HepG2 (cell line): Measurements from ENCODE around the gene ADGRV1. TPM values are rescaled to one million over a fixed set of nuclear protein-coding genes. Genes with fewer than 3 reads are reported as not detected.

Source experiments
- ATAC-seq: fragments of 200-7000 bp; cut with Tn5 transposase; 3 replicates; pipeline ENCODE4 v1.9.1; 2020; ENCODE audit warnings: mild to moderate bottlenecking, moderate library complexity
- BruUV-seq: library from RNA; stranded (reverse); fragments of 400-500 nt; replicated peaks from 2 replicates; lab custom pipeline; 2021; lab: Mats Ljungman, UMichigan
- CTCF ChIA-PET: fragments of 300-600 bp; formaldehyde crosslinking; extraction: SDS; loops from one replicate; lab custom pipeline; 2021; ENCODE audit warnings: low total read pairs, inconsistent platforms, low intra/inter-chr PET ratio; lab: Yijun Ruan, JAX
- POLR2A ChIA-PET: fragments of 350-600 bp; sonication (Branson Sonifier 250); formaldehyde crosslinking; loops from one replicate; lab custom pipeline; 2020; ENCODE audit warnings: antibody characterized with exemption, inconsistent platforms; lab: Yijun Ruan, JAX
- DNase-seq: peaks from one replicate; pipeline ENCODE4 v3.0.0-alpha.2; 2015; ENCODE audit warnings: low spot score
- FAIRE-seq: peaks from 3 replicates; lab custom pipeline; 2011; peaks lifted over from hg19 to GRCh38; lab: Jason Lieb, UNC
- H2AFZ ChIP-seq: one replicate; pipeline ENCODE4 v1.6.1; 2011; ENCODE audit warnings: low read length, inconsistent platforms
- H3K27ac ChIP-seq: fragments of 300-600 bp; 3 replicates; pipeline ENCODE4 v1.8.0; 2011; ENCODE audit warnings: mixed run types, mild to moderate bottlenecking, mixed read lengths, low read length, inconsistent platforms; ENCODE audit not compliant: insufficient read depth; ENCODE audit errors: extremely low read length
- H3K27me3 ChIP-seq, 2 experiments: fragments of 200-600 bp in 1 of 2; 2 replicates in 1 of 2; 3 replicates in 1 of 2; pipeline versions ENCODE4 v1.6.0 to v1.8.0; 2011; ENCODE audit warnings: low read length in 2 of 2, mild to moderate bottlenecking in 2 of 2, moderate library complexity in 2 of 2, inconsistent platforms in 1 of 2; ENCODE audit not compliant: insufficient read depth in 2 of 2, control insufficient read depth in 1 of 2
- H3K36me3 ChIP-seq, 2 experiments: fragments of 200-600 bp in 1 of 2; replicated peaks in 1 of 2; 2 replicates in 1 of 2; 3 replicates in 1 of 2; pipeline versions ENCODE4 v1.5.1 to v1.8.0; 2011; ENCODE audit warnings: low read length in 2 of 2, inconsistent platforms in 1 of 2; ENCODE audit not compliant: insufficient read depth in 2 of 2, control insufficient read depth in 1 of 2
- H3K4me1 ChIP-seq: 2 replicates; pipeline ENCODE4 v1.5.1; 2012; ENCODE audit warnings: low read length, inconsistent platforms; ENCODE audit not compliant: insufficient read depth
- H3K4me2 ChIP-seq: 2 replicates; pipeline ENCODE4 v1.6.0; 2011; ENCODE audit warnings: low read depth, low read length, inconsistent platforms
- H3K4me3 ChIP-seq, 3 experiments: fragments of 200-600 bp in 1 of 3; sonication (generic), shearing (Covaris generic) in 1 of 3; replicated peaks in 1 of 3; 2 replicates each; pipeline ENCODE4 v1.5.1; 2011 to 2016; ENCODE audit warnings: low read length in 3 of 3, inconsistent platforms in 2 of 3, low read depth in 2 of 3, mild to moderate bottlenecking in 2 of 3, control low read depth in 1 of 3, mixed read lengths in 1 of 3; ENCODE audit not compliant: insufficient read depth in 1 of 3
- H3K79me2 ChIP-seq: one replicate; pipeline ENCODE4 v1.6.1; 2011; ENCODE audit warnings: low read length, inconsistent platforms; ENCODE audit not compliant: insufficient read depth
- H3K9ac ChIP-seq: 2 replicates; pipeline ENCODE4 v1.6.0; 2011; ENCODE audit warnings: mild to moderate bottlenecking, low read depth, low read length, inconsistent platforms; ENCODE audit not compliant: insufficient read depth
- H3K9me3 ChIP-seq: 2 replicates; pipeline ENCODE4 v1.5.1; 2012; ENCODE audit warnings: mild to moderate bottlenecking, low read length
- H4K20me1 ChIP-seq: 2 replicates; pipeline ENCODE4 v1.6.0; 2011; ENCODE audit warnings: inconsistent platforms, mild to moderate bottlenecking, low read length, moderate library complexity; ENCODE audit not compliant: insufficient read depth
- CHCHD3 ChIP-seq: sonication (generic); formaldehyde crosslinking; IDR thresholded peaks from 2 replicates; pipeline ENCODE4 v1.8.0; 2022; ENCODE audit warnings: mild to moderate bottlenecking, missing genetic modification reagents, moderate library complexity
- ETV5 ChIP-seq: IDR thresholded peaks from 2 replicates; pipeline ENCODE4 v1.6.1; 2018; ENCODE audit warnings: missing biosample characterization, missing genetic modification reagents, inconsistent platforms, borderline replicate concordance
- HOXA7 ChIP-seq: sonication (generic); formaldehyde crosslinking; IDR thresholded peaks from 2 replicates; pipeline ENCODE4 v1.8.1; 2022; ENCODE audit warnings: mild to moderate bottlenecking, missing genetic modification reagents, moderate library complexity
- NFKBIZ ChIP-seq: IDR thresholded peaks from 2 replicates; pipeline ENCODE4 v1.6.1; 2018; ENCODE audit warnings: missing genetic modification reagents, missing compliant biosample characterization
- RNF219 ChIP-seq: sonication (generic); formaldehyde crosslinking; IDR thresholded peaks from 2 replicates; pipeline ENCODE4 v1.5.0; 2020; ENCODE audit warnings: mild to moderate bottlenecking, missing genetic modification reagents
- ZFY ChIP-seq: sonication (generic); formaldehyde crosslinking; IDR thresholded peaks from 2 replicates; pipeline ENCODE4 v1.4.0; 2020; ENCODE audit warnings: missing genetic modification reagents
- ZNF136 ChIP-seq: sonication (generic); formaldehyde crosslinking; IDR thresholded peaks from 2 replicates; pipeline ENCODE4 v1.8.1; 2022; ENCODE audit warnings: low read depth, mild to moderate bottlenecking, moderate library complexity, missing genetic modification reagents
- ZNF160 ChIP-seq: sonication (generic); formaldehyde crosslinking; IDR thresholded peaks from 2 replicates; pipeline ENCODE4 v1.8.0; 2022; ENCODE audit warnings: mild to moderate bottlenecking, inconsistent platforms, missing genetic modification reagents
- ZNF24 ChIP-seq: fragments of 450-650 bp; IDR thresholded peaks from 2 replicates; pipeline ENCODE4 v1.6.1; 2017; ENCODE audit warnings: antibody characterized with exemption, mild to moderate bottlenecking
- ZNF879 ChIP-seq: sonication (generic); formaldehyde crosslinking; IDR thresholded peaks from 2 replicates; pipeline ENCODE4 v1.8.1; 2023; ENCODE audit warnings: missing genetic modification reagents
- ZSCAN25 ChIP-seq: sonication (generic); formaldehyde crosslinking; IDR thresholded peaks from 2 replicates; pipeline ENCODE4 v1.8.0; 2022; ENCODE audit warnings: mild to moderate bottlenecking, missing genetic modification reagents
- whole genome bisulfite sequencing: methylation state at CpG from one replicate; pipeline ENCODE4 v1.1.6; 2017; ENCODE audit warnings: low lambda C conversion rate; 5-methylcytosine and 5-hydroxymethylcytosine counted together
- in situ Hi-C: cut with HindIII; loops from 2 replicates; pipeline ENCODE4 v1.10.0; 2017; ENCODE audit warnings: low pct_unique_long_range_greater_than_20kb; ENCODE audit not compliant: extremely low pct_ligation_motif_present
- intact Hi-C: fragments of 100-400 bp; cut with micrococcal nuclease; formaldehyde crosslinking; loops from one replicate; pipeline ENCODE4 v1.10.0; 2022; ENCODE audit not compliant: unreplicated experiment
- polyA plus RNA-seq, 8 experiments: library from polyadenylated mRNA; depleted of rRNA in 3 of 8; stranded (reverse) in 7 of 8; unstranded in 1 of 8; fragments of >200 nt; fragmentation: Illumina TruSeq in 4 of 8; extraction: Trizol in 4 of 8; gene quantifications; 2 replicates each; pipeline versions ENCODE4 v1.2.1 to v1.2.3, GENCODE V29; 2011 to 2016; ENCODE audit warnings: low read depth in 4 of 8, missing spikeins in 1 of 8, mixed read lengths in 1 of 8; ENCODE audit not compliant: insufficient read depth in 1 of 8
- total RNA-seq, 5 experiments: library from RNA; depleted of rRNA; stranded (reverse); fragments of >200 nt; fragmentation: Illumina TruSeq; extraction: Trizol; gene quantifications; 2 replicates each; pipeline ENCODE4 v1.2.3, GENCODE V29; 2016; ENCODE audit warnings: low read depth in 1 of 5
- TF ChIP-seq, protein P1 (sequence below): sonication (generic); formaldehyde crosslinking; IDR thresholded peaks from 2 replicates; pipeline ENCODE4 v1.4.0; 2020; ENCODE audit warnings: missing genetic modification reagents
- TF ChIP-seq, protein P2 (sequence below): sonication (generic); formaldehyde crosslinking; IDR thresholded peaks from 2 replicates; pipeline ENCODE4 v1.9.0; 2021; ENCODE audit warnings: missing genetic modification reagents, borderline replicate concordance

Gene ADGRV1
- total and polyA plus RNA-seq, 2 of the 13 experiments (the other 11 are each of a cell fraction or from before 2014, with no cell fraction given): 1.7 to 3.9 TPM

GRCh38 chr5:90680921-90681563, 122.4 kb downstream of the ADGRV1 start:
- Histone ChIP-seq H3K9ac (no peak overlapping the region), H3K27ac (no peak overlapping the region), H3K4me2 (no peak overlapping the region), H3K9me3 (no peaks in the 10 kb centered on the region), H3K79me2 (no peaks in the 10 kb centered on the region), H2AFZ (no peak overlapping the region), H3K36me3 (no peaks in the 10 kb centered on the region), H3K4me1 (no peaks in the 10 kb centered on the region), H3K4me3 (no peak overlapping the region), H3K27me3 (no peaks in the 10 kb centered on the region; a peak in 1 of 5 replicates), H4K20me1 (no peaks in the 10 kb centered on the region)
- ChIA-PET CTCF (no interaction called here), POLR2A (no interaction called here)
- ATAC-seq (no peak), DNase-seq (no peak), FAIRE-seq (no peak)
- TF ChIP-seq CHCHD3 (CRISPR knock-in tag): no peak
- no peak for TF ChIP-seq ZNF24
- TF ChIP-seq ZFY (CRISPR knock-in tag): no peak
- TF ChIP-seq ZNF136 (CRISPR knock-in tag): no peak
- TF ChIP-seq, protein P1, sequence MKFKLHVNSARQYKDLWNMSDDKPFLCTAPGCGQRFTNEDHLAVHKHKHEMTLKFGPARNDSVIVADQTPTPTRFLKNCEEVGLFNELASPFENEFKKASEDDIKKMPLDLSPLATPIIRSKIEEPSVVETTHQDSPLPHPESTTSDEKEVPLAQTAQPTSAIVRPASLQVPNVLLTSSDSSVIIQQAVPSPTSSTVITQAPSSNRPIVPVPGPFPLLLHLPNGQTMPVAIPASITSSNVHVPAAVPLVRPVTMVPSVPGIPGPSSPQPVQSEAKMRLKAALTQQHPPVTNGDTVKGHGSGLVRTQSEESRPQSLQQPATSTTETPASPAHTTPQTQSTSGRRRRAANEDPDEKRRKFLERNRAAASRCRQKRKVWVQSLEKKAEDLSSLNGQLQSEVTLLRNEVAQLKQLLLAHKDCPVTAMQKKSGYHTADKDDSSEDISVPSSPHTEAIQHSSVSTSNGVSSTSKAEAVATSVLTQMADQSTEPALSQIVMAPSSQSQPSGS (CRISPR knock-in tag): no peak
- no peak for TF ChIP-seq ZNF879 (CRISPR knock-in tag)
- TF ChIP-seq ETV5 (CRISPR knock-in tag): no peak
- no peak for TF ChIP-seq RNF219 (CRISPR knock-in tag)
- no peak for TF ChIP-seq HOXA7 (CRISPR knock-in tag)
- no peak for TF ChIP-seq ZSCAN25 (CRISPR knock-in tag)
- TF ChIP-seq NFKBIZ: no peak
- no peak for TF ChIP-seq ZNF160 (CRISPR knock-in tag)
- TF ChIP-seq, protein P2, sequence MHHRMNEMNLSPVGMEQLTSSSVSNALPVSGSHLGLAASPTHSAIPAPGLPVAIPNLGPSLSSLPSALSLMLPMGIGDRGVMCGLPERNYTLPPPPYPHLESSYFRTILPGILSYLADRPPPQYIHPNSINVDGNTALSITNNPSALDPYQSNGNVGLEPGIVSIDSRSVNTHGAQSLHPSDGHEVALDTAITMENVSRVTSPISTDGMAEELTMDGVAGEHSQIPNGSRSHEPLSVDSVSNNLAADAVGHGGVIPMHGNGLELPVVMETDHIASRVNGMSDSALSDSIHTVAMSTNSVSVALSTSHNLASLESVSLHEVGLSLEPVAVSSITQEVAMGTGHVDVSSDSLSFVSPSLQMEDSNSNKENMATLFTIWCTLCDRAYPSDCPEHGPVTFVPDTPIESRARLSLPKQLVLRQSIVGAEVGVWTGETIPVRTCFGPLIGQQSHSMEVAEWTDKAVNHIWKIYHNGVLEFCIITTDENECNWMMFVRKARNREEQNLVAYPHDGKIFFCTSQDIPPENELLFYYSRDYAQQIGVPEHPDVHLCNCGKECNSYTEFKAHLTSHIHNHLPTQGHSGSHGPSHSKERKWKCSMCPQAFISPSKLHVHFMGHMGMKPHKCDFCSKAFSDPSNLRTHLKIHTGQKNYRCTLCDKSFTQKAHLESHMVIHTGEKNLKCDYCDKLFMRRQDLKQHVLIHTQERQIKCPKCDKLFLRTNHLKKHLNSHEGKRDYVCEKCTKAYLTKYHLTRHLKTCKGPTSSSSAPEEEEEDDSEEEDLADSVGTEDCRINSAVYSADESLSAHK (CRISPR knock-in tag): no peak
- intact Hi-C loops: no loop called here
- BruUV-seq: no TSS peak
- 4% methylated on average over 4 of the region's 4 CpGs for WGBS
- in situ Hi-C loops: no loop called here
